SK-N-SH treated with all-trans-retinoic acid at 6 μM for 48 hours (cell line): ENCODE measurements around the gene L2HGDH.

Experiments used
- ARNTL ChIP-seq: fragments of 450-650 bp; formaldehyde crosslinking; IDR thresholded peaks from 2 replicates; pipeline ENCODE4 v1.5.0; 2020; ENCODE audit warnings: low read depth, mild to moderate bottlenecking, moderate library complexity, borderline replicate concordance
- CREB5 ChIP-seq: fragments of 250-450 bp; sonication (Bioruptor Pico); IDR thresholded peaks from 2 replicates; pipeline ENCODE4 v1.5.1; 2020; ENCODE audit warnings: low read depth, mild to moderate bottlenecking, moderate library complexity
- CSDC2 ChIP-seq: fragments of 250-450 bp; sonication (Bioruptor Pico); IDR thresholded peaks from 2 replicates; pipeline ENCODE4 v1.5.0; 2020; ENCODE audit warnings: mild to moderate bottlenecking, moderate library complexity
- CSRNP3 ChIP-seq: fragments of 250-450 bp; sonication (Bioruptor Pico); IDR thresholded peaks from 2 replicates; pipeline ENCODE4 v1.5.1; 2021; ENCODE audit warnings: mild to moderate bottlenecking, moderate library complexity
- GLIS3 ChIP-seq: fragments of 250-450 bp; sonication (Bioruptor Pico); IDR thresholded peaks from 2 replicates; pipeline ENCODE4 v1.5.0; 2020; ENCODE audit warnings: mild to moderate bottlenecking, moderate library complexity
- ISL1 ChIP-seq: fragments of 250-450 bp; sonication (Bioruptor Pico); IDR thresholded peaks from 2 replicates; pipeline ENCODE4 v2.1.2; 2022; ENCODE audit warnings: mild to moderate bottlenecking, moderate library complexity
- POU6F1 ChIP-seq: fragments of 250-450 bp; sonication (Bioruptor Pico); IDR thresholded peaks from 2 replicates; pipeline ENCODE4 v1.8.0; 2021; ENCODE audit warnings: low read depth, mild to moderate bottlenecking, moderate library complexity, borderline replicate concordance
- RARB ChIP-seq: fragments of 250-450 bp; sonication (Bioruptor Pico); IDR thresholded peaks from 2 replicates; pipeline ENCODE4 v1.8.0; 2021; ENCODE audit warnings: mild to moderate bottlenecking, moderate library complexity
- ZFP3 ChIP-seq: fragments of 250-450 bp; sonication (Bioruptor Pico); IDR thresholded peaks from 2 replicates; pipeline ENCODE4 v1.5.0; 2020; ENCODE audit warnings: mild to moderate bottlenecking, moderate library complexity
- ZNF565 ChIP-seq: fragments of 450-650 bp; formaldehyde crosslinking; conservative IDR thresholded peaks from 2 replicates; pipeline ENCODE4 v1.5.0; 2020; ENCODE audit warnings: low read depth, mild to moderate bottlenecking, moderate library complexity

- TF ChIP-seq ZFP3 (CRISPR knock-in tag) (no peak), CSDC2 (CRISPR knock-in tag) (no peak), GLIS3 (CRISPR knock-in tag) (no peak), POU6F1 (CRISPR knock-in tag) (no peak), ARNTL (CRISPR knock-in tag) (no peak), CSRNP3 (no peak), ZNF565 (CRISPR knock-in tag) (no peak), ISL1 (CRISPR knock-in tag) (no peak), RARB (CRISPR knock-in tag) (no peak), CREB5 (CRISPR knock-in tag) (no peak)
Measured at GRCh38 chr14:50262865-50263264, 49.2 kb downstream of the L2HGDH start.
